DMS153 treated with DMSO at 0.1 percent for 48 hours (cell line): ENCODE data around the gene EIF2B5.

Experiments
- DNase-seq: peaks from one replicate; lab custom pipeline; 2025; ENCODE audit not compliant: unreplicated experiment; lab: John Stamatoyannopoulos, UW

Gene EIF2B5

GRCh38 chr3:184192889-184193288, 57.7 kb downstream of the EIF2B5 start:
- DNase-seq: no peak

GRCh38 chr3:184193991-184194539, 58.9 kb downstream of the EIF2B5 start:
- DNase-seq: no peak
